ENCODE data around the gene CXCL14. TPM values are rescaled to one million over a fixed set of nuclear protein-coding genes. Genes with fewer than 3 reads are reported as not detected.

Gene CXCL14
- polyA plus RNA-seq, 3 donors, result 0.07 to 0.12 TPM; not detected in 1

- H3K79me2 ChIP-seq (ENCODE audit: insufficient read depth, low read length), result no peaks in the 10 kb centered on the region
- H3K4me1 ChIP-seq (ENCODE audit: control insufficient read depth in 1 of 2, insufficient read depth in 2 of 2, low read length in 2 of 2), result peaks cover 7 to 16% of the 10 kb centered on the region in 2 donors
- peak overlapping the region; percentile 71 for H2AFZ ChIP-seq (ENCODE audit: insufficient read depth, low read depth, low read length, poor library complexity, severe bottlenecking)
- peak overlapping the region; percentile 82 for H3K4me2 ChIP-seq (replicated peaks; ENCODE audit: extremely low read depth, low read length, poor library complexity, severe bottlenecking)
- no peak overlapping the region for H3K9ac ChIP-seq (ENCODE audit: insufficient read depth, low read length, poor library complexity, severe bottlenecking)
- peak overlapping the region in 2 of 3 experiments; percentile 23 to 70 for H3K4me3 ChIP-seq (replicated peaks in 1 of 3; ENCODE audit: low read depth in 2 of 3, low read length in 3 of 3)
- TF ChIP-seq CTCF (IDR thresholded peaks at IDR 0.05), result no peak
- H3K4me3 Mint-ChIP-seq, result peak overlapping the region; percentile 56 to 93
- intact Hi-C loops (cut with micrococcal nuclease), result no loop called here
- no peak for DNase-seq
- no peak overlapping the region for H3K27ac ChIP-seq (ENCODE audit: low read depth in 1 of 2, low read length in 2 of 2)
- H3K36me3 Mint-ChIP-seq, result peaks cover 0 to 6% of the 10 kb centered on the region in 2 donors
- peaks cover 22% of the 10 kb centered on the region for H3K4me1 Mint-ChIP-seq
- no peaks in the 10 kb centered on the region for H3K36me3 ChIP-seq (replicated peaks in 1 of 2; ENCODE audit: control insufficient read depth in 1 of 2, insufficient read depth in 2 of 2, low read length in 2 of 2)
- 9% methylated on average over 21 of the region's 21 CpGs for WGBS (ENCODE audit: insufficient coverage)
- peaks cover 0 to 12% (median 5%) of the 10 kb centered on the region in 7 donors for H3K9me3 Mint-ChIP-seq
- peaks cover 30 to 70% of the 10 kb centered on the region in 2 donors for H3K27me3 ChIP-seq (ENCODE audit: control insufficient read depth in 2 of 2, insufficient read depth in 2 of 2, low read length in 2 of 2)
- no peaks in the 10 kb centered on the region for H4K20me1 ChIP-seq (ENCODE audit: insufficient read depth, low read length)
- no peak overlapping the region for H3K27ac Mint-ChIP-seq
- H3K27me3 Mint-ChIP-seq (ENCODE audit: low read depth in 3 of 3), result peaks cover 51 to 68% (median 65%) of the 10 kb centered on the region in 3 donors
- H3K9me3 ChIP-seq (replicated peaks in 1 of 2; ENCODE audit: control insufficient read depth in 1 of 2, insufficient read depth in 1 of 2, low read length in 2 of 2), result peaks cover 0 to 13% of the 10 kb centered on the region in 2 donors
These were observed 496 bp downstream of the CXCL14 start for GRCh38 chr5:135578305-135578684.

GRCh38 chr5:135577421-135577820 is 1.4 kb downstream of the CXCL14 start:
- H2AFZ ChIP-seq (ENCODE audit: insufficient read depth, low read depth, low read length, poor library complexity, severe bottlenecking), result no peak overlapping the region
- intact Hi-C loops (cut with micrococcal nuclease), result no loop called here
- no peak overlapping the region for H3K27ac ChIP-seq (ENCODE audit: low read depth in 1 of 2, low read length in 2 of 2)
- Mint-ChIP-seq H3K4me1 (peaks cover 23% of the 10 kb centered on the region), H3K27ac (no peak overlapping the region), H3K36me3 (peaks cover 0 to 6% of the 10 kb centered on the region in 2 donors), H3K27me3 (ENCODE audit: low read depth in 3 of 3) (peaks cover 51 to 63% (median 57%) of the 10 kb centered on the region in 3 donors), H3K9me3 (peaks cover 0 to 12% (median 5%) of the 10 kb centered on the region in 7 donors), H3K4me3 (peak overlapping the region in 1 of 2 donors; percentile 93)
- TF ChIP-seq CTCF (IDR thresholded peaks at IDR 0.05), result no peak
- WGBS (ENCODE audit: insufficient coverage), result 53% methylated on average over 6 of the region's 8 CpGs
- no peak overlapping the region for H3K4me2 ChIP-seq (replicated peaks; ENCODE audit: extremely low read depth, low read length, poor library complexity, severe bottlenecking)
- no peaks in the 10 kb centered on the region for H4K20me1 ChIP-seq (ENCODE audit: insufficient read depth, low read length)
- H3K9me3 ChIP-seq (replicated peaks in 1 of 2; ENCODE audit: control insufficient read depth in 1 of 2, insufficient read depth in 1 of 2, low read length in 2 of 2), result peaks cover 0 to 13% of the 10 kb centered on the region in 2 donors
- no peak overlapping the region for H3K4me3 ChIP-seq (replicated peaks in 1 of 3; ENCODE audit: low read depth in 2 of 3, low read length in 3 of 3)
- H3K79me2 ChIP-seq (ENCODE audit: insufficient read depth, low read length), result no peaks in the 10 kb centered on the region
- H3K4me1 ChIP-seq (ENCODE audit: control insufficient read depth in 1 of 2, insufficient read depth in 2 of 2, low read length in 2 of 2), result peaks cover 7 to 16% of the 10 kb centered on the region in 2 donors
- DNase-seq, result no peak
- no peak overlapping the region for H3K9ac ChIP-seq (ENCODE audit: insufficient read depth, low read length, poor library complexity, severe bottlenecking)
- no peaks in the 10 kb centered on the region for H3K36me3 ChIP-seq (replicated peaks in 1 of 2; ENCODE audit: control insufficient read depth in 1 of 2, insufficient read depth in 2 of 2, low read length in 2 of 2)
- peaks cover 29 to 63% of the 10 kb centered on the region in 2 donors for H3K27me3 ChIP-seq (ENCODE audit: control insufficient read depth in 2 of 2, insufficient read depth in 2 of 2, low read length in 2 of 2)

Measured in CD14-positive monocyte (primary cell).